CD14-positive monocyte (primary cell): ENCODE data around the gene TTC9C. TPM values are rescaled to one million over a fixed set of nuclear protein-coding genes. Genes with fewer than 3 reads are reported as not detected.

Source experiments
- DNase-seq, 3 donors: peaks; one replicate each; pipeline ENCODE4 v3.0.0-alpha.2; 2011 to 2022
- H2AFZ ChIP-seq: 2 replicates; pipeline ENCODE4 v1.6.0; 2012; ENCODE audit warnings: mild to moderate bottlenecking, low read depth, low read length, inconsistent platforms; ENCODE audit not compliant: insufficient read depth, poor library complexity, severe bottlenecking
- H3K27ac ChIP-seq, 2 donors: 1 replicate in 1 of 2; 2 replicates in 1 of 2; pipeline ENCODE4 v1.5.1; 2012 to 2013; ENCODE audit warnings: low read length in 2 of 2, control low read depth in 1 of 2, inconsistent platforms in 1 of 2, low read depth in 1 of 2, mild to moderate bottlenecking in 1 of 2
- H3K27me3 ChIP-seq, 2 donors: one replicate each; pipeline versions ENCODE4 v1.6.0 to v1.6.1; 2011 to 2013; ENCODE audit warnings: low read length in 2 of 2; ENCODE audit not compliant: control insufficient read depth in 2 of 2, insufficient read depth in 2 of 2
- H3K36me3 ChIP-seq, 2 donors: replicated peaks in 1 of 2; 1 replicate in 1 of 2; 2 replicates in 1 of 2; pipeline versions ENCODE4 v1.5.1 to v1.6.1; 2012 to 2013; ENCODE audit warnings: low read length in 2 of 2, control low read depth in 1 of 2, inconsistent platforms in 1 of 2, mild to moderate bottlenecking in 1 of 2; ENCODE audit not compliant: insufficient read depth in 2 of 2, control insufficient read depth in 1 of 2
- H3K4me1 ChIP-seq, 2 donors: 1 replicate in 1 of 2; 2 replicates in 1 of 2; pipeline versions ENCODE4 v1.5.1 to v1.6.1; 2012 to 2013; ENCODE audit warnings: low read length in 2 of 2, control low read depth in 1 of 2, inconsistent platforms in 1 of 2, mild to moderate bottlenecking in 1 of 2, moderate library complexity in 1 of 2; ENCODE audit not compliant: insufficient read depth in 2 of 2, control insufficient read depth in 1 of 2
- H3K4me2 ChIP-seq: replicated peaks from 2 replicates; pipeline ENCODE3; 2012; ENCODE audit warnings: low read length, moderate library complexity, mild to moderate bottlenecking; ENCODE audit not compliant: poor library complexity, severe bottlenecking; ENCODE audit errors: extremely low read depth
- H3K4me3 ChIP-seq, 3 experiments: fragments of 200-600 bp in 1 of 3; sonication (generic) in 1 of 3; replicated peaks in 1 of 3; 1 replicate in 2 of 3; 2 replicates in 1 of 3; pipeline ENCODE4 v1.5.1; 2011 to 2013; ENCODE audit warnings: low read length in 3 of 3, mild to moderate bottlenecking in 3 of 3, control low read depth in 2 of 3, low read depth in 2 of 3, inconsistent platforms in 1 of 3, moderate library complexity in 1 of 3
- H3K79me2 ChIP-seq: 2 replicates; pipeline ENCODE4 v1.6.0; 2012; ENCODE audit warnings: mild to moderate bottlenecking, control low read depth, inconsistent platforms, low read length, moderate library complexity; ENCODE audit not compliant: insufficient read depth
- H3K9ac ChIP-seq: 2 replicates; pipeline ENCODE4 v1.6.0; 2017; ENCODE audit warnings: low read length, mild to moderate bottlenecking; ENCODE audit not compliant: insufficient read depth, poor library complexity, severe bottlenecking
- H3K9me3 ChIP-seq, 2 donors: replicated peaks in 1 of 2; 1 replicate in 1 of 2; 2 replicates in 1 of 2; pipeline versions ENCODE4 v1.5.1 to v1.6.1; 2012 to 2013; ENCODE audit warnings: low read length in 2 of 2, control low read depth in 1 of 2; ENCODE audit not compliant: control insufficient read depth in 1 of 2, insufficient read depth in 1 of 2
- H4K20me1 ChIP-seq: 2 replicates; pipeline ENCODE4 v1.6.0; 2012; ENCODE audit warnings: mild to moderate bottlenecking, low read length, control low read depth, moderate library complexity; ENCODE audit not compliant: insufficient read depth
- H3K27ac Mint-ChIP-seq, 7 donors: one replicate each; pipeline ENCODE4 v1.8.0; 2020; ENCODE audit warnings: mild to moderate bottlenecking in 7 of 7, mixed read lengths in 7 of 7, moderate library complexity in 6 of 7, inconsistent platforms in 2 of 7
- H3K27me3 Mint-ChIP-seq, 3 donors: one replicate each; pipeline ENCODE4 v1.8.0; 2021 to 2022; ENCODE audit warnings: low read depth in 3 of 3, mild to moderate bottlenecking in 3 of 3, mixed read lengths in 3 of 3, moderate library complexity in 3 of 3, inconsistent platforms in 1 of 3
- H3K36me3 Mint-ChIP-seq, 2 donors: one replicate each; pipeline ENCODE4 v1.8.0; 2020; ENCODE audit warnings: mixed read lengths in 2 of 2, inconsistent platforms in 1 of 2, mild to moderate bottlenecking in 1 of 2
- H3K4me1 Mint-ChIP-seq: one replicate; pipeline ENCODE4 v1.8.0; 2020; ENCODE audit warnings: mild to moderate bottlenecking, mixed read lengths
- H3K4me3 Mint-ChIP-seq, 2 donors: one replicate each; pipeline ENCODE4 v1.8.0; 2020; ENCODE audit warnings: mild to moderate bottlenecking in 2 of 2, mixed read lengths in 2 of 2, moderate library complexity in 1 of 2
- H3K9me3 Mint-ChIP-seq, 7 donors: one replicate each; pipeline ENCODE4 v1.8.0; 2020 to 2022; ENCODE audit warnings: mixed read lengths in 7 of 7, mild to moderate bottlenecking in 6 of 7, moderate library complexity in 6 of 7, inconsistent platforms in 2 of 7
- WGBS: methylation state at CpG from one replicate; pipeline ENCODE4 v1.1.5; 2013; ENCODE audit warnings: missing lambda C conversion rate; ENCODE audit not compliant: insufficient coverage; 5-methylcytosine and 5-hydroxymethylcytosine counted together
- intact Hi-C, 2 donors: fragments of 100-400 bp; cut with micrococcal nuclease; formaldehyde crosslinking; loops; one replicate each; pipeline versions ENCODE4 v1.15.0 to v1.15.1; 2023
- polyA plus RNA-seq, 3 donors: library from polyadenylated mRNA; depleted of rRNA in 1 of 3; unstranded in 2 of 3; stranded (reverse) in 1 of 3; fragments of 300-500 nt in 2 of 3; fragments of >200 nt in 1 of 3; fragmentation: Illumina TruSeq in 2 of 3; gene quantifications; 1 replicate in 2 of 3; 2 replicates in 1 of 3; pipeline ENCODE4 v1.2.3, GENCODE V29; 2012 to 2021
- TF ChIP-seq, protein P1 (sequence below): fragments of 200-600 bp; IDR thresholded peaks from one replicate; pipeline ENCODE4 v1.8.0; 2022; ENCODE audit warnings: antibody characterized with exemption, mild to moderate bottlenecking

The TTC9C gene
- polyA plus RNA-seq, 3 donors, result 17.9 to 21.6 (median 20.4) TPM

DNA sequence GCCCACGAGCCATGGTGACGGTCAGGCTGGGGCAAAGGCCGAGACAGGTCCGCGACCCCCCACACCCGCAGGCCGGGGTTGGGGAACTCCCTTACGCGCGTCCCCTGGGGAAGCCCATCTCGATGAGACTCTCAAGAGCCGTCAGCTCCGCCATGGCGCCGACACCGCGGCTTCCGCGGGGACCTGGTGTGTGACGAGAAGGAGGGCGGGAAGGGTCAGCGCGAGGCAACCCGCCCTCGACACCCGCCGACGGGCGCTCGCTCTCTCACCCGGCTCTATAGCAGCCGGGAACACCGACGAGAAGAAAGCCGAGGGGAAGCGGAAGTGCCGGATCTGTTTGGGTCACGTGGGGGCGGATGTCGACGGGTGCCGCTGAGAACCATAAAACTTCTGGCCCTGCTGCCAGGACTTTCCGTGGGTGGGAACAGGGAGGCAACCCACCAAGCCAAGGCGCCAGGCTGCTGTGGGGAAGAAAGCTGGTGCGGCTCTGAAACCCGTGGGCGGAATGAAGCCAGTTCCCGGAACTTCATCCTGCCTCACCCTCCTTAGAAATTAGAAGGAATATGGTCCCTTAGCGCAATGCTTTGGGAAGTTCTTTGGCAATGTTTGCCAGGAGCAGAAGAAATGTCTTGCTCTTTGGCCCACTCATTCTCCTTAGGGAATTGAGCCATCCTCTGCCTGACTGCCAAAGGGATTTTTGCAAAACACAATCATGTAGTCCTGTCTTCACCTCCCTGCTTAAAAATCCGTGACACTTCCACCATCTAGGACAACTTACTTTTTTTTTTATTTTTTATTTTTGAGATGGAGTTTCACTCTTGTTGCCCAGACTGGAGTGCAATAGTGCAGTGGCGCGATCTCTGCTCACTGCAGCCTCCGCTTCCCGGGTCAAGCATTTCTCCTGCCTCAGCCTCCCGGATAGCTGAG is 49.3 kb upstream of the TTC9C start, which contains the start of gene UBXN1:
Gene UBXN1 (minus strand): TSS at position 304 of the 927 bp plus-strand sequence. CDS start 150 bp downstream, at position 154.
- TF ChIP-seq, protein P1, sequence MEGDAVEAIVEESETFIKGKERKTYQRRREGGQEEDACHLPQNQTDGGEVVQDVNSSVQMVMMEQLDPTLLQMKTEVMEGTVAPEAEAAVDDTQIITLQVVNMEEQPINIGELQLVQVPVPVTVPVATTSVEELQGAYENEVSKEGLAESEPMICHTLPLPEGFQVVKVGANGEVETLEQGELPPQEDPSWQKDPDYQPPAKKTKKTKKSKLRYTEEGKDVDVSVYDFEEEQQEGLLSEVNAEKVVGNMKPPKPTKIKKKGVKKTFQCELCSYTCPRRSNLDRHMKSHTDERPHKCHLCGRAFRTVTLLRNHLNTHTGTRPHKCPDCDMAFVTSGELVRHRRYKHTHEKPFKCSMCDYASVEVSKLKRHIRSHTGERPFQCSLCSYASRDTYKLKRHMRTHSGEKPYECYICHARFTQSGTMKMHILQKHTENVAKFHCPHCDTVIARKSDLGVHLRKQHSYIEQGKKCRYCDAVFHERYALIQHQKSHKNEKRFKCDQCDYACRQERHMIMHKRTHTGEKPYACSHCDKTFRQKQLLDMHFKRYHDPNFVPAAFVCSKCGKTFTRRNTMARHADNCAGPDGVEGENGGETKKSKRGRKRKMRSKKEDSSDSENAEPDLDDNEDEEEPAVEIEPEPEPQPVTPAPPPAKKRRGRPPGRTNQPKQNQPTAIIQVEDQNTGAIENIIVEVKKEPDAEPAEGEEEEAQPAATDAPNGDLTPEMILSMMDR, result no peak
- Histone ChIP-seq H3K4me3 (peak within 1 kb of the TSS; percentile 77 to 98 (median 93)), H2AFZ (peak within 1 kb of the TSS; percentile 95), H3K27me3 (no peaks in the 10 kb centered on the region), H3K36me3 (peaks cover 22 to 34% of the 10 kb centered on the region in 2 donors), H3K4me1 (peaks cover 13 to 29% of the 10 kb centered on the region in 2 donors), H3K27ac (peak within 1 kb of the TSS; percentile 83 to 97), H3K9ac (peak within 1 kb of the TSS; percentile 99), H4K20me1 (peaks cover 24% of the 10 kb centered on the region), H3K79me2 (peaks cover 47% of the 10 kb centered on the region), H3K9me3 (no peaks in the 10 kb centered on the region), H3K4me2 (peak within 1 kb of the TSS; percentile 92)
- DNase-seq, result peak; percentile 82 to 87 (median 85)
- 12% methylated on average over 32 of the region's 55 CpGs for WGBS
- intact Hi-C loops, result loop anchor here in 1 of 2 donors (2.0 kb wide), 2 partner anchors 14 to 26 kb away; partner anchors contain the start of genes C11orf98, CSKMT and INTS5
- H3K9me3 Mint-ChIP-seq, result no peaks in the 10 kb centered on the region
- H3K4me3 Mint-ChIP-seq, result peak within 1 kb of the TSS; percentile 87 to 93
- H3K27ac Mint-ChIP-seq, result peak within 1 kb of the TSS; percentile 89 to 96 (median 93)
- peaks cover 0 to 3% (median 2%) of the 10 kb centered on the region in 3 donors for H3K27me3 Mint-ChIP-seq
- peaks cover 28 to 37% of the 10 kb centered on the region in 2 donors for H3K36me3 Mint-ChIP-seq
- peaks cover 33% of the 10 kb centered on the region for H3K4me1 Mint-ChIP-seq

DNA sequence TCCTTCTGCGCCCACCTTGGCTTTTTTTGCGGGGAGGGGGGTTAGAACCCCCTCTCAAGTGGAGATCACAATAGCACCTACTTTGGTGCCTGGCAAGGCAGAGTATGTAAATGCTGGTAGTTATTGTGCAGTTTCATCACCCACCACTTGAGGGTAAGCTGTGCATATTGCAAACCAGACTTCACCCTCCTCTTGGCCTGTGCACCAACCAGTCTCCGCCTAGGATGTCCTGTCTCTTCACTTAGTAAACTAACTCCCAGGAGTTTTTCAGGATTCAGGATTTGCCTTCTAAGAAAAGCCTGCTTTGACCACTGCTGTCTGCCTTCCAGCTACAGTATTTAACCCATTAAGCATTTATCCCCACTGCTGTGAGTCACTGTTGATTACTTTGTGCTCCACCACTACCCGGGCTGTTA is 47.5 kb upstream of the TTC9C start:
- H3K9me3 Mint-ChIP-seq, result no peaks in the 10 kb centered on the region
- H3K4me1 Mint-ChIP-seq, result peaks cover 30% of the 10 kb centered on the region
- Histone ChIP-seq H3K4me3 (no peak overlapping the region), H3K79me2 (peaks cover 30% of the 10 kb centered on the region), H3K9ac (no peak overlapping the region), H4K20me1 (peaks cover 20% of the 10 kb centered on the region), H3K36me3 (peaks cover 17 to 20% of the 10 kb centered on the region in 2 donors), H3K27ac (no peak overlapping the region), H3K4me2 (no peak overlapping the region), H3K4me1 (peaks cover 13 to 29% of the 10 kb centered on the region in 2 donors), H3K27me3 (no peaks in the 10 kb centered on the region), H2AFZ (peak overlapping the region; percentile 59), H3K9me3 (no peaks in the 10 kb centered on the region)
- WGBS, result 27% methylated on average over 1 of the region's 4 CpGs
- intact Hi-C loops, result no loop called here
- H3K27me3 Mint-ChIP-seq, result peaks cover 0 to 3% (median 2%) of the 10 kb centered on the region in 3 donors
- peak; percentile 25 to 48 (median 26) for DNase-seq
- H3K36me3 Mint-ChIP-seq, result peaks cover 21 to 25% of the 10 kb centered on the region in 2 donors
- H3K27ac Mint-ChIP-seq, result peak overlapping the region in 1 of 7 donors; percentile 30
- TF ChIP-seq, protein P1, result peak; percentile 25
- H3K4me3 Mint-ChIP-seq, result no peak overlapping the region
